ENCODE data around the gene CFHR3.
"Not testable (repeated sequence)": the region's sequence is repeated elsewhere in the genome, so short reads cannot be mapped to it uniquely, and the experiment has no call there.

Gene CFHR3

DNA sequence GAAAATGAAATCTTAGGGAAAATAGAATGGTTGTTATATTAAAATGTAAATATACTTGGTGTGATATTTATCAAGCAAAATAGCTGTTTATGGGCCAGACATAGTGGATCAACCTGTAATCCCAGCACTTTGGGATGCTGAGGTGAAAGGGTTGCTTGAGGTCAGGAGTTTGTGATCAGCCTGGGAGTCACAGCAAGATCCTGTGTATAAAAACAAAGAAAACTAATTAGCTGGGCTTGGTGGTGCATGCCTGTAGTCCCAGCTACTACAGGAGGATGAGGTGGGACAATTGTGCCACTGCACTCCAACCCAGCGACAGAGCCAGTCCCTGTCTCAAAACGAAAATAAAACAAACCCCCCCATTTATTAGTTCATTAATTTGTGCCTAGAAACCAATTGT is 23.3 kb downstream of the CFHR3 start:
- no peaks in the 10 kb centered on the region for H3F3A ChIP-seq (ENCODE audit: insufficient read depth, low read length)
- H3K27me3 ChIP-seq (replicated peaks; ENCODE audit: insufficient read depth, low read length), result no peaks in the 10 kb centered on the region
- no peaks in the 10 kb centered on the region for H3K79me2 ChIP-seq (ENCODE audit: low read length)
- no peak overlapping the region for H3K4me3 ChIP-seq (ENCODE audit: low read length)
- no peaks in the 10 kb centered on the region for H3K4me1 ChIP-seq (ENCODE audit: low read length)
- H3K9ac ChIP-seq (ENCODE audit: low read length), result no peak overlapping the region
- no peak overlapping the region for H3K4me2 ChIP-seq (ENCODE audit: low read depth, low read length)
- H3K9me3 ChIP-seq (replicated peaks; ENCODE audit: insufficient read depth, low read length), result no peaks in the 10 kb centered on the region
- H3K9me2 ChIP-seq (replicated peaks; ENCODE audit: insufficient read depth, low read length), result no peaks in the 10 kb centered on the region
- H4K20me1 ChIP-seq (ENCODE audit: insufficient read depth, low read length), result no peaks in the 10 kb centered on the region
- DNase-seq, result no peak
- no peaks in the 10 kb centered on the region for H3K36me3 ChIP-seq (replicated peaks; ENCODE audit: insufficient read depth, low read length)
- H3K27ac ChIP-seq (ENCODE audit: low read length), result no peak overlapping the region
- TF ChIP-seq, protein P1, sequence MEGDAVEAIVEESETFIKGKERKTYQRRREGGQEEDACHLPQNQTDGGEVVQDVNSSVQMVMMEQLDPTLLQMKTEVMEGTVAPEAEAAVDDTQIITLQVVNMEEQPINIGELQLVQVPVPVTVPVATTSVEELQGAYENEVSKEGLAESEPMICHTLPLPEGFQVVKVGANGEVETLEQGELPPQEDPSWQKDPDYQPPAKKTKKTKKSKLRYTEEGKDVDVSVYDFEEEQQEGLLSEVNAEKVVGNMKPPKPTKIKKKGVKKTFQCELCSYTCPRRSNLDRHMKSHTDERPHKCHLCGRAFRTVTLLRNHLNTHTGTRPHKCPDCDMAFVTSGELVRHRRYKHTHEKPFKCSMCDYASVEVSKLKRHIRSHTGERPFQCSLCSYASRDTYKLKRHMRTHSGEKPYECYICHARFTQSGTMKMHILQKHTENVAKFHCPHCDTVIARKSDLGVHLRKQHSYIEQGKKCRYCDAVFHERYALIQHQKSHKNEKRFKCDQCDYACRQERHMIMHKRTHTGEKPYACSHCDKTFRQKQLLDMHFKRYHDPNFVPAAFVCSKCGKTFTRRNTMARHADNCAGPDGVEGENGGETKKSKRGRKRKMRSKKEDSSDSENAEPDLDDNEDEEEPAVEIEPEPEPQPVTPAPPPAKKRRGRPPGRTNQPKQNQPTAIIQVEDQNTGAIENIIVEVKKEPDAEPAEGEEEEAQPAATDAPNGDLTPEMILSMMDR (IDR thresholded peaks at IDR 0.05; ENCODE audit: low read length), result no peak
- TF ChIP-seq EZH2 (optimal IDR thresholded peaks at IDR 0.05; ENCODE audit: low read depth, low read length), result no peak
- no peak for TF ChIP-seq EZH2phosphoT487 (IDR thresholded peaks at IDR 0.05; ENCODE audit: low read length)
- no peak overlapping the region for H2AFZ ChIP-seq (ENCODE audit: low read length)

GRCh38 chr1:196801920-196802319 is 27.3 kb downstream of the CFHR3 start:
- not testable (repeated sequence) for H3K36me3 ChIP-seq (replicated peaks; ENCODE audit: insufficient read depth, low read length); H3K9me3 ChIP-seq (replicated peaks; ENCODE audit: insufficient read depth, low read length); H3K27me3 ChIP-seq (replicated peaks; ENCODE audit: insufficient read depth, low read length); H3K4me1 ChIP-seq (ENCODE audit: low read length); H4K20me1 ChIP-seq (ENCODE audit: insufficient read depth, low read length); DNase-seq; H3K9ac ChIP-seq (ENCODE audit: low read length); H3K4me2 ChIP-seq (ENCODE audit: low read depth, low read length); H2AFZ ChIP-seq (ENCODE audit: low read length); H3K4me3 ChIP-seq (ENCODE audit: low read length); H3K9me2 ChIP-seq (replicated peaks; ENCODE audit: insufficient read depth, low read length); H3F3A ChIP-seq (ENCODE audit: insufficient read depth, low read length); H3K79me2 ChIP-seq (ENCODE audit: low read length); H3K27ac ChIP-seq (ENCODE audit: low read length)

DNA sequence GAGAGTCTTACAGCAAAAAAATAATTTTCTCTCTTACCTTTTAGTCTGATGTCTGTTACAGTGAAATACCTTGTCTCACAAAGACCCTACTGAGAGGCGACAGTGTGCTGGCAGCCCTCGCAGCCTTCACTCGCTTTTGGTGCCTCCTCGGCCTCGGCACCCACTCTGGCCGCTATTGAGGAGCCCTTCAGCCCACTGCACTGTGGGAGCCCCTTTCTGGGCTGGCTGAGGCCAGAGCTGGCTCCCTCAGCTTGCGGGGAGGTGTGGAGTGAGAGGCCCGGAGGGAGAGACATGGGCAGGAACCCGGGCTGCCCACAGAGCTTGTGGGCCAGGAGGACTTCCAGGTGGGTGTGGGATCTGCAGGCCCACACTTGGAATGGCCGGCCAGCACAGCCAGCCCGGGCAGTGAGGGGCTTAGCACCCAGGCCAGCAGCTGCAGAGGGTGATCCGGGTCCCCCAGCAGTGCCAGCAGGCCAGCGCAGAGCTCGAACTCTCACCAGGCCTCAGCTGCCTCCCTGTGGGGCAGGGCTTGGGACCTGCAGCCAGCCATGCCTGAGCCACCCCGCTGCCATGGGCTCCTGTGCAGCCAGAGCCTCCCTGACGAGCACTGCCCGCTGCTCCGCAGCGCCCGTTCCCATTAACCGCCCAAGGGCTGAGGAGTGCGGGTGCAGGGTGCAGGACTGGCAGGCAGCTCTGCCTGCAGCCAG is 34.0 kb downstream of the CFHR3 start:
- no peaks in the 10 kb centered on the region for H3K36me3 ChIP-seq (replicated peaks; ENCODE audit: insufficient read depth, low read length)
- TF ChIP-seq EZH2 (optimal IDR thresholded peaks at IDR 0.05; ENCODE audit: low read depth, low read length) (no peak), EZH2phosphoT487 (IDR thresholded peaks at IDR 0.05; ENCODE audit: low read length) (no peak)
- TF ChIP-seq, protein P1 (IDR thresholded peaks at IDR 0.05; ENCODE audit: low read length), result no peak
- no peaks in the 10 kb centered on the region for H3K9me3 ChIP-seq (replicated peaks; ENCODE audit: insufficient read depth, low read length)
- no peaks in the 10 kb centered on the region for H3F3A ChIP-seq (ENCODE audit: insufficient read depth, low read length)
- H4K20me1 ChIP-seq (ENCODE audit: insufficient read depth, low read length), result no peaks in the 10 kb centered on the region
- DNase-seq, result no peak
- no peak overlapping the region for H3K27ac ChIP-seq (ENCODE audit: low read length)
- no peaks in the 10 kb centered on the region for H3K4me1 ChIP-seq (ENCODE audit: low read length)
- no peaks in the 10 kb centered on the region for H3K27me3 ChIP-seq (replicated peaks; ENCODE audit: insufficient read depth, low read length)
- H3K9ac ChIP-seq (ENCODE audit: low read length), result no peak overlapping the region
- H2AFZ ChIP-seq (ENCODE audit: low read length), result no peak overlapping the region
- H3K9me2 ChIP-seq (replicated peaks; ENCODE audit: insufficient read depth, low read length), result no peaks in the 10 kb centered on the region
- H3K4me2 ChIP-seq (ENCODE audit: low read depth, low read length), result no peak overlapping the region
- no peak overlapping the region for H3K4me3 ChIP-seq (ENCODE audit: low read length)
- no peaks in the 10 kb centered on the region for H3K79me2 ChIP-seq (ENCODE audit: low read length)

DNA sequence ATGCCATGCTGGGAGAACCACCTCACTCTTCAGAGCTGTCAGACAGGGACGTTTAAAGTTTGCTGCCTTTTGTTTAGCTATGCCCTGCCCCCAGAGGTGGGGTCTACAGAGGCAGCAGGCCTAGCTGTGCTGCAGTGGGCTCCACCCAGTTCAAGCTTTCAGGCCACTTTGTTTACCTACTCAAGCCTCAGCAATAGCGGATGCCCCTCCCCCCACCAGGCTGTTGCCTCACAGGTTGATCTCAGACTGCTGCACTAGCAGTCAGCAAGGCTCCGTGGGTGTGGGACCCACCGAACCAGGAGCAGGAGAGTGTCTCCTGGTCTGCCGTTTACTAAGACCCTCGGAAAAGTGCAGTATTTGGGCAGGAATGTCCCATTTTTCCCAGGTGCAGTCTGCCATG is 42.8 kb downstream of the CFHR3 start:
- not testable (repeated sequence) for H4K20me1 ChIP-seq (ENCODE audit: insufficient read depth, low read length); H3K9me3 ChIP-seq (replicated peaks; ENCODE audit: insufficient read depth, low read length); H3K4me3 ChIP-seq (ENCODE audit: low read length); H3K4me1 ChIP-seq (ENCODE audit: low read length); H3K9me2 ChIP-seq (replicated peaks; ENCODE audit: insufficient read depth, low read length); H3K4me2 ChIP-seq (ENCODE audit: low read depth, low read length); H3K27ac ChIP-seq (ENCODE audit: low read length); H3K79me2 ChIP-seq (ENCODE audit: low read length); H3K9ac ChIP-seq (ENCODE audit: low read length); H3K36me3 ChIP-seq (replicated peaks; ENCODE audit: insufficient read depth, low read length); H3K27me3 ChIP-seq (replicated peaks; ENCODE audit: insufficient read depth, low read length); H2AFZ ChIP-seq (ENCODE audit: low read length); H3F3A ChIP-seq (ENCODE audit: insufficient read depth, low read length); DNase-seq

GRCh38 chr1:196819531-196819930 is 44.9 kb downstream of the CFHR3 start, which contains the start of gene CFHR1:
CFHR1 (plus strand) TSS chr1:196819731; CDS start chr1:196819845, 114 bp downstream.
- not testable (repeated sequence) for H3K4me2 ChIP-seq (ENCODE audit: low read depth, low read length); H3K4me1 ChIP-seq (ENCODE audit: low read length); H3K4me3 ChIP-seq (ENCODE audit: low read length); H3K9ac ChIP-seq (ENCODE audit: low read length); H3K9me2 ChIP-seq (replicated peaks; ENCODE audit: insufficient read depth, low read length); H3K36me3 ChIP-seq (replicated peaks; ENCODE audit: insufficient read depth, low read length); H3K27ac ChIP-seq (ENCODE audit: low read length); DNase-seq; H3K79me2 ChIP-seq (ENCODE audit: low read length); H2AFZ ChIP-seq (ENCODE audit: low read length); H4K20me1 ChIP-seq (ENCODE audit: insufficient read depth, low read length); H3K27me3 ChIP-seq (replicated peaks; ENCODE audit: insufficient read depth, low read length); H3K9me3 ChIP-seq (replicated peaks; ENCODE audit: insufficient read depth, low read length); H3F3A ChIP-seq (ENCODE audit: insufficient read depth, low read length)

GRCh38 chr1:196827860-196828259 is 53.2 kb downstream of the CFHR3 start:
- not testable (repeated sequence) for H3K36me3 ChIP-seq (replicated peaks; ENCODE audit: insufficient read depth, low read length); H3K4me2 ChIP-seq (ENCODE audit: low read depth, low read length); H3K9ac ChIP-seq (ENCODE audit: low read length); DNase-seq; H3K4me3 ChIP-seq (ENCODE audit: low read length); H3K79me2 ChIP-seq (ENCODE audit: low read length); H3K9me2 ChIP-seq (replicated peaks; ENCODE audit: insufficient read depth, low read length); H3K4me1 ChIP-seq (ENCODE audit: low read length); H4K20me1 ChIP-seq (ENCODE audit: insufficient read depth, low read length); H2AFZ ChIP-seq (ENCODE audit: low read length); H3F3A ChIP-seq (ENCODE audit: insufficient read depth, low read length); H3K9me3 ChIP-seq (replicated peaks; ENCODE audit: insufficient read depth, low read length); H3K27me3 ChIP-seq (replicated peaks; ENCODE audit: insufficient read depth, low read length); H3K27ac ChIP-seq (ENCODE audit: low read length)
